Stimulated activated CD4-positive, alpha-beta T cell treated with anti-CD3 and anti-CD28 coated beads, Interleukin-1b, Interleukin-23, amount 100 ng/mL, for 48 hours (primary cell): Measurements from ENCODE around the gene CNNM2.
A peak's percentile ranks its signal among the peaks of the same experiment; 100 is the strongest.
"Not testable (repeated sequence)": the region's sequence is repeated elsewhere in the genome, so short reads cannot be mapped to it uniquely, and the experiment has no call there.

Experiments used
- DNase-seq: peaks from one replicate; pipeline ENCODE4 v3.0.0-alpha.2; 2020

CNNM2 gene

GRCh38 chr10:103111031-103111917, 193.2 kb downstream of the CNNM2 start:
- no peak for DNase-seq

- no peak for DNase-seq
Observed at GRCh38 chr10:103111918-103112877, 194.1 kb downstream of the CNNM2 start.

GRCh38 chr10:103114876-103115275, 196.8 kb downstream of the CNNM2 start:
- no peak for DNase-seq

GRCh38 chr10:103117247-103117646, 199.2 kb downstream of the CNNM2 start:
- no peak for DNase-seq

- DNase-seq, result no peak
Observed at GRCh38 chr10:103120546-103120945, 202.5 kb downstream of the CNNM2 start.

GRCh38 chr10:103120977-103121735, 203.1 kb downstream of the CNNM2 start:
- DNase-seq, result no peak

GRCh38 chr10:103123282-103124024, 205.4 kb downstream of the CNNM2 start:
- no peak for DNase-seq

- peak; percentile 24 for DNase-seq
Observed at GRCh38 chr10:103124420-103125096, 206.5 kb downstream of the CNNM2 start.

GRCh38 chr10:103125323-103126267, 207.5 kb downstream of the CNNM2 start:
- DNase-seq, result no peak

GRCh38 chr10:103127241-103127640, 209.1 kb downstream of the CNNM2 start:
- no peak for DNase-seq

- not testable (repeated sequence) for DNase-seq
Observed at GRCh38 chr10:103130180-103130579, 212.1 kb downstream of the CNNM2 start.

GRCh38 chr10:103130910-103131309, 212.8 kb downstream of the CNNM2 start:
- DNase-seq, result no peak

- DNase-seq, result peak; percentile 27
Observed at GRCh38 chr10:103135168-103135567, 217.1 kb downstream of the CNNM2 start.

GRCh38 chr10:103139803-103140202, 221.7 kb downstream of the CNNM2 start:
- DNase-seq, result no peak
